NCI-H345 treated with DMSO at 0.1 percent for 48 hours (cell line): Measurements from ENCODE around the gene CAT.

Source experiments
- DNase-seq: peaks from one replicate; lab custom pipeline; 2025; ENCODE audit not compliant: unreplicated experiment; lab: John Stamatoyannopoulos, UW

CAT gene

DNA sequence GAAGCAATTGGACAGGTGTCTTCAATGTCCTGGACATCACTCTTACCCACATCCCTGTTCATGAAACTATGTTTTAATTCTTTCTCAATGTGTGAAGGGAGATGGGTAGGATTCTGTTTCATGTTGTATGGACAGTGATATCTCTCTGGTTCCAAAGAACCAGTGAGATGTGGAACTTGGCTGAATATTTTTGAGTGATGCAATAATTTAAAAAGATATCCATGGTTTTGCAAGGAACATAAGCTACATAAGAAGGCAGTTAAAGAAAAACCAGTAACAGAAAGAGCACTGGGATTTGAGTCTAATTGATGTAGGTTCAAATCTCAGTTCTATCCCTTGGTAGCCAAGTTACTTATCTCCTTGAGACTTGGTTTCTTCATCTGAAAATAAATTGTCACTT, 82.5 kb downstream of the CAT start:
- no peak for DNase-seq
